T-helper 1 cell (primary cell): ENCODE data around the gene ADGRE2.
"Not testable (repeated sequence)": the region's sequence is repeated elsewhere in the genome, so short reads cannot be mapped to it uniquely, and the experiment has no call there.

Source experiments
- DNase-seq, 5 donors: peaks; one replicate each; pipeline ENCODE4 v3.0.0-alpha.2; 2012 to 2020

ADGRE2 gene

DNA sequence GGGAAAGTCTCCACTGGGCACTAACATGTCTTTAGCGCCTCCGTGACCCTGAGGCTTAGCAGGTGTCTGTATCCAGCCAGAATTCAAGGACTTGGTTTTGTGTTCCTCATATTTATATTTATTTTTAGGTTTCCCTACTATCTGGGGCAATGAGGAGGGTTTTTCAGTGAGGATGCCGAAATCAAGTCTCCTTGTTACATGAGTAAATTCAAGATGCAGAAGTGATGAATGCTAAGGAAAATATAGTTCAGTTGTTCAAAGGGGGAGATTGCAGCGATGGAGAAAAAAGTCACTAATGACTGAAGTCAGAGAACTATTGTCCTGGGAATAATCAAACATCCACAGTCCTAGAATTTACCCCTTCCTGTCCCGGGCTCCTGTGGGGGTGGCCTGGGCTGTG is 791 bp upstream of the ADGRE2 start:
- DNase-seq, result no peak

DNA sequence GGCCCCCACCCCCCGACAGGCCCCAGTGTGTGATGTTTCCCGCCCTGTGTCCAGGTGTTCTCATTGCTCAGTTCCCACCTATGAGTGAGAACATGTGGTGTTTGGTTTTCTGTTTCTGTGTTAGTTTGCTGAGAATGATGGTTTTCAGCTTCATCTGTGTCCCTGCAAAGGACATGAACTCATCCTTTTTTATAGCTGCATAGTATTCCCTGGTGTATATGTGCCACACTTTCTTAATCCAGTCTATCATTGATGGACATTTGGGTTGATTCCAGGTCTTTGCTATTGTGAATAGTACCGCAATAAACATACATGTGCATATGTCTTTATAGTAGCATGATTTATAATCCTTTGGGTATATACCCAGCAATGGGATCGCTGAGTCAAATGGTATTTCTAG is 715 bp downstream of the ADGRE2 start:
- DNase-seq, result not testable (repeated sequence)

DNA sequence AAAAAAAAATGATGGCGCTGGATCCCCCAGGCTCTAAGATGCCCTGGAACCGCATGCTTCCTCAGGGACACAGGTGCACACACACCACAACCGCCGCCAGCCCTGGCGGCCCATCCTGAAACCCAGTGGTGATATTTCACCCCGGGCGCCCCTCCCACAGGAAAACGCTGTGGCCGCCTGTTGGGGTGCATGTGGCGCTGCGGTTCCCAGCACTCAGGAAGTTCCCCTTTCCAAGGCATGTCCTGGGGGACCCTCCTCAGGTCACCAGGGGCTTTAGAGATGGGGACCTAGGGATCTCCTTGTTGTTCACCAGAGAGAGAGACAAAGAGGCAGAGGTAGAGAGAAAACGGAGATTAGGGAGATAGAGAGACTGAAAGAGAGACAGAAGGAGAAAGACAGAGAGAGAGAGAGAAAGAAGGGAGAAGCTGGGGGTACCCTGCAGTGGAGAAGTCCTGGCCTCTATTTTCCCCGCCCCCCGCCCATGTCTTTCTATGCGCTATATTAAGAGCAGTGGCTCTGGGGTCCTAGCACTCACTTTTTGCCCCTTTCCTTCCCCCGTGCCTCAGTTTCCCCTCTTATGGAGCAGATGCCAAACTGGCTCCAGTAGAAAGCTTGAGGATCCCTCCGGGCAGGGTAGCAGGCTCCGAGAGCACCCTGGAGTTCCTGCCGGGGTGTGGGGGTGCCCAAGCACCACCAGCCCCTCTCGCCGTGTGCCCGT is 2.3 kb downstream of the ADGRE2 start:
- DNase-seq, result no peak

DNA sequence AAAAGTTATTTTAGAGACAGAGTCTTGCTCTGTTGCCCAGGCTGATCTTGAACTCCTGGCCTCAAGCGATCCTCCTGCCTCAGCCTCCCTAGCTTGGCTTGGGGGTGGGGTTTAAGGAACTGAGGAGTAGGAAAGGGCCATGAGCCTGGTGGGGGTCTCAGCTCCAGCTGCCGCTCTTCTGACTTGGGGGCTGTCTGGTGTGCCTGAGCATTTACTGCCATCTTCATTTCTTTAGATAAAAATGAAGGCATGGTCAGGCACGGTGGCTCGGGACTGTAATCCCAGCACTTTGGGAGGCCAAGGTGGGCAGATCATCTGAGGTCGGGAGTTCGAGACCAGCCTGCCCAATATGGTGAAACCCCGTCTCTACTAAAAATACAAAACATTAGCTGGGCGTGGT is 3.0 kb downstream of the ADGRE2 start:
- not testable (repeated sequence) for DNase-seq

DNA sequence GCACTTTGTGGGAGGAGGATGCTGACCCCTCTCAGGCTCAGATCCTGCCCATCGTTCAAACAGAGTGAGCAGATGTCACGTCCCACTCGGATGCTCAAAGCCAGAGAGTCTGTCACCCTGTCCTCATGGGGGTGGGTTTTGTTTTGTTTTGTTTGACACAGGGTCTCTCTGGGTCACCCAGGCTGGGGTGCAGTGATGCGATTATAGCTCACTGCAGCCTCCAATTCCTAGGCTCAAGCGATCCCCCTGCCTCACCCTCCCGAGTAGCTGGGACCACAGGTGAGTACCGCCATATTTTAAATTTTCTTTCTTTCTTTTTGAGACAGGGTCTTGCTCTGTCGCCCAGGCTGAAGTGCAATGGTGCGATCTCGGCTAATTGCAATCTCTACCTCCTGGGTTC is 4.0 kb downstream of the ADGRE2 start:
- no peak for DNase-seq

DNA sequence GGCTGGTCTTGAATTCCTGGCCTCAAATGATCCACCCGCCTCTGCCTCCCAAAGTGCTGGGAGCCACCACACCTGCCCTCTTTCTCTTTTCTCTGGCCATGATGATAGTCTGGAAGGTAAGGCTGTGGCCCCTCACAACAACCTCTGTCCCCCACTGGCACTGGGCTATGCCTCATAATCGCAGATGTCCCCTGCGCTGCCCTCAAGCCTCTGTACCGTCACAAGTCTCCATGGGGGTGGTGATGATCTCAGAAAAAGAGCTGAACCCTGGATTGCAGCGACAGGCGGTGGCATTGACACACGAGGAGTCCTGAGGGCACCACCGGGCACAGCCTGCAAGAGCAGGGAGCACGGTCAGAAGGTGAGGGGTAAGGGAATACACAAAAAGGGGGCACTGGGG is 4.6 kb downstream of the ADGRE2 start:
- not testable (repeated sequence) for DNase-seq

DNA sequence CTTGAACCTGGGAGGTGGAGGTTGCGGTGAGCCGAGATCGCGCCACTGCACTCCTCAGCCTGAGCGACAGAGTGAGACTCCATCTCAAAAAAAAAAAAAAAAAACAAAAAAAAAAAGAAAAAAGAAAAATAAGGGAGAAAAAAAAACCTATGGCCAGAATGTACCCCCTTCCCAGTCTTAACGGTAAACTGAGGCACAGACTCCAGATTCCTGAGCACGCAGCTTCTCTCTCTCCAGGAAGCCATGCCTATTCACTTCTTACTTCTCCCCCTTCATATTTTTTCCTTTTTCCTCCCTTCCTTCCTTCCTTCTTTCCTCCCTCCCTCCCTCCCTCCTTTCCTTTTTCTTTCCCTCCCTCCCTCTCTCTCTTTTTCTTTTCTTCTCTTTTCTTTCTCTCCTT is 5.4 kb downstream of the ADGRE2 start:
- DNase-seq, result no peak

DNA sequence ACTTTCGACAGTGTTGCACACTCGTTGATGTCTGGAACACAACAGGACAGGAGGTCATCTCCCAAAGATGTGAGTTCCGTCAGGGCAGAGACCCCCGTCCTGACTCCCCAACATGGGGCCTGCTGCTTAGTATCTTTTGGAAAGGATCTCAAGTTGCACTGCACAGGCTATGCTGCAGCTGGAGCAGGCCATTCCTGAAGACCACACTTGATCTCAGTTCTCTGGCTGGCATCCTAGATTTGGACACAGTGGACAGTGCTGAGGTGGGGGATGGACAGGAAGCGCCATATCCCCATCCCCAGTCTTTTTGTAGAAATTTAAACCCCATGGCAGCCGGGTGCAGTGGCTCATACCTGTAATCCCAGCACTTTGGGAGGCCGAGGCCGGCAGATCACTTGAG is 5.9 kb downstream of the ADGRE2 start:
- no peak for DNase-seq

DNA sequence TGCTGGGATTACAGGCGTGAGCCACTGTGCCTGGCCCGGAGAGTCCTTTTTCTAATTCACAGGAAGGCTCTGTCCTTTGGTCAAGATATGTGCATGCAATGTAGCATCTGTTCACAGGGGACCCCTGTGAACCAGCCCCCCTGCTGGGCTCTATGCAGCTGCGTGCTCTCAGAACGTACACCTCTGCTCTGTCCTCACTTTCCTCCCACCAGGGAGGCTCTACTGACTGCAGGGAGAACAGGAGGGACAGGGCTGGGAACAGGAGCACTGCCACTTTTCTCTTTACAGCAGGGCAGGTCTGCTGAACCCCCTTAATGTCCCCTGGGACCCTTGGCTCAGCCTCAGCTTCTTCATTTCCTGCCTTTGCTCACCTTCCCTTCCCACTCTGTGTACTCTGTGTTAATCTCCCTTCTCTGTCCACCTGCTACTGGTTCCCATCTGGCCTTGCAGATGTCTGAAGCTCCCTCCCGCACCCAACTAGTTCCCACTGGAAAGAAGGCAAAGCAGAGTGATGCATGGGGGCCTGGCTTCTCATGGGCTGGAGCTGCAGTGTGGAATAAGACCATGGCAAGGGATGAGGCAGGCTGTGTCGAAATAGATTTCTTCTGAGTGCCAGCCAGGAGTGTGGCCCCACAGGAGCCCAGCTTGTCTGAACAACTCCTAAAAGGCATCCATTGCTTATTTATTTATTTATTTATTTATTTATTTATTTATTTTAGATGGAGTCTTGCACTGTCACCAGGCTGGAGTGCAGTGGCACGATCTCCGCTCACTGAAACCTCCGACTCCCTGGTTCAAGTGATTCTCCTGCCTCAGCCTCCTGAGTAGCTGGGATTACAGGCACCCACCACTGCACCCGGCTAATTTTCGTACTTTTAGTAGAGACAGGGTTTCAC is 7.2 kb downstream of the ADGRE2 start:
- no peak for DNase-seq

DNA sequence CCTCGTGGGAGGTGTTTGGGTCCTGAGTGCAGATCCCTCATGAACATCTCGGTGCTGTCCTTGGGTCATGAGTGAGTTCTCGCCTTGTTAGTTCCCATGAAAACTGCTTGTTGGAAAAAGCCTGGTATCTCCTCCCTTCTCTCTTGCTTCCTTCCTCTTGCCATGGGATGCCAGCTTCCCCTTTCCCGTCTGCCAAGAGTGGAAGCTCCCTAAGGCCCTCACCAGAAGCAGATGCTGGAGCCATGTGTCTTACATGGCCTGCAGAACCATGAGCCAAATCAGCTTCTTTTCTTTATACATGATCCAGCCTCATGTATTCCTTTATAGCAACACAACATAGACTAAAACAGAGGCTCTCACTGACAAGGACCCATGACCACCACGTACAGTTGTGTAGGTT is 8.2 kb downstream of the ADGRE2 start:
- DNase-seq, result no peak

DNA sequence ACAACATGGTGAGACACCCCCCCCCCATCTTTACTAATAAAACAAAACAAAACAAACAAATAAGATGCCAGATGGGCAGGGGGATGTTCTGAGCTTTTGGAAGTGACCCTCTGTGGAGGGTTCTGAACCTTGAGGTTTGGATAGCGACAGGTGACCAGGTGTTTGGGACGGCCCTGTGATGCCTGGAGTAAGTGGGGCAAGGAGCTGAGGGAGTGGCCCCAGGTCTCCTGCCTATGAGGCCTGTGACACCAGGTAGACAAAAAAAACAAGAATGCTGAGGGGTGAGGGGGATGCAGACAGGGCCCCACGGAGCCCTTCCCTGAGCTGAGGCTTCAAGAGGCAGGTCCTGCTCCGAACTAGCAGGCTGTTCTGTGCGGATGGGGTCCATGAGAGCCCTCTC is 9.2 kb downstream of the ADGRE2 start:
- DNase-seq, result no peak

DNA sequence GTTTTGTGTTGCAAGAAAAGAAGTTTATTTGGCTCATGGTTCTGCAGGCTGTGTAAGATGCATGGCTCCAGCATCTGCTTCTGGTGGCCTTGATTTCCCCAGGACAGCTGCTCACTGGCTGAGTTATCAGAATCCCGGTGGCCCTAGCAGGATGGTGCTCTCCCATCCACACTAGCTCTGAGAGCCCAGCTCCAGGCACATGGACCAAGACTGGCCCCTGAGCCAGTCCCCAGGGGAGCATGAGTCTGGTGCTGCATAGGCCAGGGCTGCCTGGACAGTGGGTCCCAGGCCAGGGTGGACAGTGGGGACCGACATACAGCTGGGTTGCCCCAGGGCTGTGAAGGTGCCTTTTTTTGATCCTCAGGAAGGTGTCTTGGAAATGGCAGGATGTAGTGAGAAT is 10.4 kb downstream of the ADGRE2 start:
- no peak for DNase-seq

DNA sequence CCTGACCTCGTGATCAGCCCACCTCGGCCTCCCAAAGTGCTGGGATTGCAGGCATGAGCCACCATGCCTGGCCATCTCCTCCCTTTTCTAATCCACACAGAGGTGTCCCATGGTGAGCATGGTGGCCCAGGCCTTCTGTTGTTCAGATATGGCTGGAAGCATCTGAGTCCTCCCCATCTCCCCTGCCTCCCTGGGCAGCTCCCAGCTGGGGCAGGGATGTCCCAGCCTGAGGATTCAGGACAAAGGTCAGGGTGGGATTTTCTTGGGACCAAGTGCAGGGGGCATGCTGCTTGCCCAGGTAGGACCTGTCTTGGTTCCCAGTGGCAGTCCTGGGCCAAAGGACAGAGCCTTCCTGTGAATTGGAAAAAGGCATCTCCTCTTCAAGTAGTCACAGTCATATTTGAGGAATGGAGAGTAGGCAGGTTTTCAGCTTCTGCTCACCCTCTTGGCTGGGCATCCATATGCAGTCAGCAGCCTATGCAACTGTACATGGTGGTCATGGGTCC is 10.8 kb downstream of the ADGRE2 start:
- DNase-seq, result no peak

DNA sequence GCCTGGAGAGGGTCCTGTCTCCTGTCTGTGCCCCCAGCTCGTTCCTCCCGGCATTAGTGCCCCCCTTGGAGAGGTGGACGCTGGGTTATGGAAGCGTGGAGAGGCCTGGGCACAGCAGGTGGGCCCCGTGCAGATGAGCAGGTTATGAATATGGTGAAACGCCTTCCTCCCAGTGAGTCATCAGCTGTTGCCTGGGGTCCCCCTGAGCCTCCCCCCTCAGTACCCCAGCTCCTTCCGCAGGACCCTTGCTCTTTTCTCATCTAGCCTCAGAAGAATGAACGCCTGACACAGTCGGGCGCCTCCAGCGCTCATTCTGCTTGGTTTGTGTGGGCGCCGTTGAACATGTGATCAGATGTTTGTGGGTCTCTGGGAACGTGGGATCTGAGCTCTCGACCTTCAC is 12.5 kb downstream of the ADGRE2 start:
- DNase-seq, result not testable (repeated sequence)

DNA sequence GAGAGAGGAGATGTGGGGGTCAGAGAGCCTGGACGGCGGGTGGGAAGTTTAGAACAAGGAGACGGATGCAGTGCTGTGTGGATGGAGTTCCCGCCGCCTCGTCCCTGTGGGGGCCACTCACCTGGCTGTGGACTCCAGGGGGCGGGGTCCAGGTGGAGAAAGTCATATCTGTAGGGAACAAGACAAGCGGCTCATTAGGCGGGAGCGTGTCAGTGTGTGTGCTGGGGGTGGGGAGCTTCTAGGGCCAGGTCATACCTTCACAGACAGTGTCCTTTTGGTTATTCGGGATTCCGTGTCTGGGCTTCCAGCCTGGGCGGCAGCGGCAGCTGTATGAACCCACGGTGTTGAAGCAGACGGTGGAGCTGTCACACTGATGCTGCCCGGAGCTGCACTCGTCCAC is 13.0 kb downstream of the ADGRE2 start:
- not testable (repeated sequence) for DNase-seq

DNA sequence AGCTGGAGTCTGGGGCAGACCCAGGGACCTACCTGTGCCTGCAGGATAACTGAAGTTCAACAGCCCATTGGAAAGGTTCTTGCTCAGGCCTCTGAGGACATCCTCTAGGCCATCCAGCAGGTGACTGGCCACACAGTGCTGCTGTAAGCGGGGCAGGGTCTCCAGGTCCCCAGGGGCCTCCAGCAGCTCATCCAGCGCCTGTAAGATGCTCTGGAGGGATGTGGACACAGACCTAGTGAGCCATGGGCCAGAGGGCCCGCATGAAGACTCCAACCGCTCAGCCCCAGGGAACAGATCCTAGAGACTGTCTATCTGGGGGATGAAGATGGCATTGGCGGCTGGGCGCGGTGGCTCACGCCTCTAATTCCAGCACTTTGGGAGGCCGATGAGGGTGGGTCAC is 14.0 kb downstream of the ADGRE2 start:
- no peak for DNase-seq

DNA sequence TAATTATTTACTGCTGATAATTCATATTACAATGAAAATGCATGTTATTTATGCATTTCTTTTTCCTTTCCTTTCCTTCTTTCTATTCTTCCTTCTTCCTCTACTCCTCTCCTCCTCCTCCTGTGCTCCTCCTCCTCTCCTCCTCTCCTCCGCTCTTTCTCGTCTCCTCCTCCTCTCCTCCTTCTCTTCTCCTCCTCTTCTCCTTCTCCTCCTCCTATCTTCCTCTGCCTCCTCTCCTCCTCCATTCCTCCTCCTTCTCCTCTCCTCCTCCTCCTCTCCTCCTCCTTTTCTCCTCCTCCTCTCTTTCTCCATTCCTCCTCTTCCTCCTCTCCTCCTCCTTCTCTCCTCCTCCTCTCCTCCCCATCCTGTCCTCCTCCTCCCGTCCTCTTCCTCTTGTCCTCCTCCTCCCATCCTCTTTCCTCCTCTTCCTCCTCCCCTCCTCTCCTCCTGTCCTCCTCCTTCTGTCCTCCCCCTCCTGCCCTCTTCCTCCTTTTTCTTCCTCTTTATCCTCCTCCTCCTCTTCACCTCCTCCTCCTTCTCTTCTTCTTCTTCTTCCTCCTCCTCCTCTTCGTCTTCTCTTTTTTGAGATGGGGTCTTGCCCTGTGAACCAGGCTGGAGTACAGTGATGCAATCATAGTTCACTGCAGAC is 14.7 kb downstream of the ADGRE2 start:
- DNase-seq, result no peak

DNA sequence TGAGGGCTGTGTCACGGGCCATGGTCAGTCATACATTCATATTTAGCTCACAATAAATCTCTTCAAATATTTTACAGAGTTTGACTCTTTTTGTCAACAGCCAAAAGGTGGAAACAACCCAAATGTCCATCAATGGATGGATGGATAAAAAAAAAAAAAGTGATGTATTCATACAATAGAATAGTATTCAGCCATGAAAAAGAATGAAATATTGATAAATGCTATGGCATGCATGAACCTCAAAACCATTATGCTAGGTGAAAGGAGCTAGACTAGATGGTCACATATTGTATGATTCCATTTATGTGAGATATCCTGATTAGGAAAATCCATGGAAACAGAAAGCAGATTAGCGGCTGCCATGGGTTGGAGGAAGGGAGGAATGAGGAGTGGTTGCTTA is 16.2 kb downstream of the ADGRE2 start:
- DNase-seq, result no peak

DNA sequence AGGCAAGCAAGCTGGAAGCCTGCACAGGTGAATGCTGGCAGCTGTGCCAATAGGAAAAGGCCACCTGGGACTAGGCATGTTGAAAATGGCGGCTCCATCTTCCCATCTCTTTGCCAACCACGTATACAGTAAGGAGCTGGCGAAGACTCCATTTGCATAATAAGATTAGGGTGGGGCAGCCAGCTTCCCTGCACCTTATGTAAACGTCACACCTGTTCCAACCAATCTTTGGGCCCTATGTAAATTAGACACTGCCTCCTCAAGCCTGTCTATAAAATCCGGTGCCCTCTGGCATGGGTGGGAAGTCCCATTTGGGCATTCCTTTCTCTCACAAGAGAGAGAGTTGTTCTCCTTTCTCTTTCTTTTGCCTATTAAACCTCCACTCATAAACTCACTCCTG is 16.8 kb downstream of the ADGRE2 start:
- DNase-seq, result no peak

DNA sequence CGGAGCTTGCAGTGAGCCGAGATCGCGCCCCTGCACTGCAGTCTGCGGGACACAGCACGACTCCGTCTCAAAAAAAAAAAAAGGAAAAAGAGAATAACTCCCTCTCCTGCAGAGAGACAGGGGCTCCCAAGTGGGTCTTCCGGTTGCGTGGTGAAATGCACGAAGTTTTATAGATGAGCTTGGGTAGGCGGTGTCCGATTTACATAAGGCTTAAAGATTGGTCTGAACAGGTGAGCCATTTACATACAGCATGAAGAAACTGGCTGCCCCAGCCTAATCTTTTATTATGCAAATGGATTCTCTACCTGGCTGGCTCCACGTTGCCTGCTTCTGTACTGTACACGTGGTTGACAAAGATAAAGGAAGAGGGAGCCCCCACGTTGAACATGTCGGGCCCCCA is 19.5 kb downstream of the ADGRE2 start:
- no peak for DNase-seq

DNA sequence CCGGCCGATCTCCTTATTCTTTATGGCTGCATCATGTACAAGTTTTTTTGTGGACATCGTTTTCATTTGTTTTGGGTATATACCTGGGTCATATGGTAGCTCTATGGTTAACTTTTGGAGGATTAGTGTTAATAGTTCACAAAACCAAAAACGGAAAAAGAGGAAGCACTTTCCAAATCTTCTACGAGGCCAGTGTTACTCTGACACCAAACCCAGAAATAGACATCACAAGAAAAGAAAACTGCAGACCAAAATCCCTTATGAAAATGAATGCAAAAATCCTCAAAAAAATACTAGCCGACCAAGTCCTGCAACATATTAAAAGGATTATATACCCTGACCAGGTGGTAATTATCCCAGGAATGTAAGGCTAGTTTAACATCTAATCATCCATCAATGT is 29.8 kb downstream of the ADGRE2 start:
- no peak for DNase-seq

DNA sequence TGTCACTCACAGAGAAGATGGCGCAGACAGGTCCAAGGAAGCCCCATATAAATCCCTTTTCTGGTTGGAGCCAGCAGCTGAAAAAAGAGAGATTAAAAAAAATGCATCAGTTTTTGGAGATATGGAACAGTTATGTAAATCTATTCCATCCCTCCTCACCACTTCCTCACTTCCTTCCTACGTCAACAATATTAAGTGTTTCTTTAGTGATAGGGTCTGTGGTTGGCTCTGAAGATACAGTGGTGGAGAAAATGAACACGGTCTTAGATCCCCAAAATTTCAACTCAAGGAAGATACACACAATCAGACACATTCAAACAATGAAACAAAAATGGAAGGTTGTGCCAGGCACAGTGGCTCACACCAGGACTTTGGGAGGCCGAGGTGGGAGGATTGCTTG is 31.5 kb downstream of the ADGRE2 start:
- no peak for DNase-seq

DNA sequence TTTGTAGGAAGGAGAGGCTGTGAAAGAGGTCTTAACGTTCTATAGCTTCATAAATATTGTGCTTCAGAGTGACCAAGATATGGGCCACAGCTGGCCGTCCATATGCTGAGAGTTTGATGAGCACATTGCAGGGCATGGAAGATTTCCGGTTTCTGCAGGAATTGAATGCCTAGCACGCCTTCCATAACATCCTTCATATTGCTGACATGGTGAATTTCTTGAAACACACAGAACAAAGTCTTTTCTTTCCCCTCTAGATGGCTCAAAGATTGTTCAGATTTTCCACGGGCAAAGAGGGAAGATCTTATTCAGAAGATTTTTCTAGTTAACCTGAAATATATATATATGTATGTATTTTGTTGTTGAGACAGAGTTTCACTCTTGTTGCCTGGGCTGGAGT is 42.4 kb downstream of the ADGRE2 start:
- DNase-seq, result no peak

DNA sequence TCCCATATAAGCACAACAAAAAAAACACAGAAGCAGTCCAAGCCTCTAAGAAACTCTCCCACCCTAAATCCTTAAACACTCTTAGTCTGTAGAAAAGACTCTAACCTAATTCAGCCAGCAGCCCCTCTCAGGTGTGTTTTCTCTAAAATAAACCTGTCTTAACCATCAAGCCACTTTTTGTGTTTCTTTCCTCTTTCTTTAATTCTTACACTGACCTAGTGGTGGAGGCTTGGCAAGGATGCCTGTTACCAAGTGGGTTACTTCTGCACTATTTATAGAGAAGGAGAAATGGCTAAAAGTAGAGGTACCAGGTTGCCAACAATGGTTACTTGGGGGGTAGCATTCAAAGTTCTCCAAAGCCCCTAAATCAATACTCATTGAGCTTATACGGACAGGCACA is 44.8 kb downstream of the ADGRE2 start:
- no peak for DNase-seq
